Retinal pigment epithelial cell (primary cell): Measurements from ENCODE around the gene EHD1.

Source experiments
- DNase-seq: peaks from one replicate; pipeline ENCODE4 v3.0.0-alpha.2; 2010; ENCODE audit warnings: low read depth
- H3K4me3 ChIP-seq: 2 replicates; pipeline ENCODE4 v1.5.1; 2011; ENCODE audit warnings: mild to moderate bottlenecking, low read length, control low read depth, moderate library complexity
- TF ChIP-seq, protein P1 (sequence below): conservative IDR thresholded peaks from 2 replicates; pipeline ENCODE4 v1.5.1; 2011; ENCODE audit warnings: low read depth, low read length, control low read depth, inconsistent platforms

EHD1 gene

DNA sequence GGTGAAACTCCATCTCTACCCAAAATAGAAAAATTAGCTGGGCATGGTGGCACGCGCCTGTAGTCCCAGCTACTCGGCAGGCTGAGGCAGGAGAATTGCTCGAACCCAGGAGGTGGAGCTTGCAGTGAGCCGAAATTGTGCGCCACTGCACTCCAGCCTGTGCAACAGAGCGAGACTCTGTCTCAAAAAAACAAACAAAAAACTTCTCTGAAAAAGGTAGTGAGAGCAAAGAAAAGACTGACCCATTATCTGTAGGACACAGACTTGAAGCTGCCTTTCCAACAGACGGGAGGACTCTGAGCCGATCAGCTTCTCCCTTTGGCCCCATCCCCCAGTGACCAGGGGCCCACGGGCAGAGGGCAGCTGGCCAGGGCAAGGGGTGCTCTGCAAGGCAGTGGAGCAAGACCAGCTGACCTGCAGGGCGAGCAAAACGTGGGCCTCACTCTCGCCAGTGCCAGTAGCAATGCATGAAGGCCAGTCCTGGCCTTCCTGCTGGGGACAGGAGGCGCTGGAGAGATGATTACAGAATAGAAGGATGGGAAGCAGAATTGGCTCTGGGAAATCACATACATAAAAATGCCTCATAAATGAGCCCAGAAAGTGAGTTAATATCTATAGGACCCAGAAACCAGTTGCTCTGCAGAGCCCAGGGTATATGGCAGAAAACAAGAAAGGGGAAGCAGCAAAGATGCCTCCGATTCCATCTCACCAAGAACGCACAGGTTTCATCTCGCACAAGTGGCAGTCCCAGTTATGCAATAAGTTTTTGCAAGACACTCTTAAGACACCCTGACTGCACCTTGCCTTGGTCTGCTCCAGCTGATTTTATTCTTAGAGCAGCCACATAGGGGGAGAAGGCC, 2.8 kb downstream of the EHD1 start:
- peak overlapping the region; percentile 95 for H3K4me3 ChIP-seq
- TF ChIP-seq, protein P1, sequence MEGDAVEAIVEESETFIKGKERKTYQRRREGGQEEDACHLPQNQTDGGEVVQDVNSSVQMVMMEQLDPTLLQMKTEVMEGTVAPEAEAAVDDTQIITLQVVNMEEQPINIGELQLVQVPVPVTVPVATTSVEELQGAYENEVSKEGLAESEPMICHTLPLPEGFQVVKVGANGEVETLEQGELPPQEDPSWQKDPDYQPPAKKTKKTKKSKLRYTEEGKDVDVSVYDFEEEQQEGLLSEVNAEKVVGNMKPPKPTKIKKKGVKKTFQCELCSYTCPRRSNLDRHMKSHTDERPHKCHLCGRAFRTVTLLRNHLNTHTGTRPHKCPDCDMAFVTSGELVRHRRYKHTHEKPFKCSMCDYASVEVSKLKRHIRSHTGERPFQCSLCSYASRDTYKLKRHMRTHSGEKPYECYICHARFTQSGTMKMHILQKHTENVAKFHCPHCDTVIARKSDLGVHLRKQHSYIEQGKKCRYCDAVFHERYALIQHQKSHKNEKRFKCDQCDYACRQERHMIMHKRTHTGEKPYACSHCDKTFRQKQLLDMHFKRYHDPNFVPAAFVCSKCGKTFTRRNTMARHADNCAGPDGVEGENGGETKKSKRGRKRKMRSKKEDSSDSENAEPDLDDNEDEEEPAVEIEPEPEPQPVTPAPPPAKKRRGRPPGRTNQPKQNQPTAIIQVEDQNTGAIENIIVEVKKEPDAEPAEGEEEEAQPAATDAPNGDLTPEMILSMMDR: peak; percentile 17
- no peak for DNase-seq

DNA sequence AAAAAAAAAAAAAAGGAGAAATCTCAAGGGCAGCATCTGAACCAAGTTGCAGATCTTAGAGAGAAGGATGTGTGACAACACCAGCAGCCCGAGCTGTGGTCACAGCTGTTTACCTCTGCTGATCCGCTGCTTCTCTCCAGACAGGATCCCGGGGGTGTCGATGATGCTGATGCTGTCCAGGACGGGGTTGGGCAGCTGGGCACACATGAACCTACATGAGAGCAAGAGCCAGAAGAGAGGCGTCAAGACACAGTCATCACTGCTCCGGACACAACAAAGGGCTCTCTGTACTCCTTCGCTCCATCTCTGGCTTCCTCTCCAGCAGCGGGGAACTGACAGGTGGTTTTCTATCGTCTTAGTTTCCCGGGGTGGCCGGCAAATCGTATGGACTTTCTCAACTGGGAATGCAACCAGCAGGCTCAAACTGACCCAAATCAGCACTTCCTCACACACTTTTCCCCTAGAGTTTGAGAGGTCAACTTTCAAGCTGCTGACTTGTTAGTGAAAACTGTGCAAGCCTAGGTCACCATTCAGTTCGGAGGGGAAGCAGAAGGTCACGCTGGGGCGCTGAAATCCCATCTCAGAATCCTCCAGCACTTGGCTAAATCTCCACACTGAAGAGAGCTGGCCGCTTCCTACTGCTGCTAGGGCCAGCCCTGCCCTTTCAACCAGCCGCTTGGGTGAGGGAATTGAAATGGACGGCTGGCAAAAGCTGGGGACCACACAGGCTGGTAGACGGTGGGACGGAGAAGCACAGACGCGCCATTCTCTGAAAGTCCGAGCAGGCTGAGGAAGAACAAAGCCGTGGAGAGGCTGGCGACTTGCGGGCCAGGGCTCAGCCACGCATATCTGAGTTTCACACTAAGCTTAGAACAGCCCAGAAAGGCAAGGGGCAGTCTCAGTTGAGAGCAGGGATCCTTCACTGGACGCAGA, 3.8 kb downstream of the EHD1 start:
- peak overlapping the region; percentile 19 for H3K4me3 ChIP-seq
- TF ChIP-seq, protein P1: no peak
- no peak for DNase-seq

DNA sequence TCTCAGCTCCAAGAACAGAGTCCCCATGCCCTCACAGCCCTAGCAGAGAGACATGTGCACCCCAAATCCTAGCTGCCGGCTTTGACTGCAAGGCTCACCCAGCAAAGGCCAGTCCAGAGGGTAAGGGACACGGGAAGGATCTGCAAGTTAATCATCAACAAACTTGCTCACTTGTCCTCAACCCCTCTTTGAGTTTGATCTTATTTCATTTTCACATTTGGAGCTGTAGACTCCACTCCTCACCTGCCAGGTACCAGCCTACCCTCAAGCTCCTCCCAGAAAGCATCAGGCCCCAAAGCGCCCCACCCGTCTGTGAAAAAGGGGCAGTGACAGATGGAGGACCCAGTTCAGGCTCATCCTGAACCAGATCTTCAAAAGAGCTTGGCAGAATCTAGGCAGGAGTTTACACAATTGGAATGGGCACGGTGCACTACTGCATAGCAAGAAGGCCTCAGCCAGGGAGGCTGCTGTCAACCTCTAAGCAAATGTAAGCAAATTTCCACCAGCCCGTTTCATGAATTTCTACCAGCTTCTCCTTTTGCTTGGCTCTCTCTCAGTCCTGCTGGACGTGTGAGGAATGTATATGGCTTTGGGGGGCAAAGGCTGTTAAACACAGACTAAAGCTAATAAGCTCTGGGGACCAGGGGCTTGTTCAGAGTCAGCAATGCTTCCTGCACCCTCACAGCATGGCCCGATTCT, 5.5 kb downstream of the EHD1 start:
- H3K4me3 ChIP-seq: no peak overlapping the region
- TF ChIP-seq, protein P1: no peak
- DNase-seq: no peak

DNA sequence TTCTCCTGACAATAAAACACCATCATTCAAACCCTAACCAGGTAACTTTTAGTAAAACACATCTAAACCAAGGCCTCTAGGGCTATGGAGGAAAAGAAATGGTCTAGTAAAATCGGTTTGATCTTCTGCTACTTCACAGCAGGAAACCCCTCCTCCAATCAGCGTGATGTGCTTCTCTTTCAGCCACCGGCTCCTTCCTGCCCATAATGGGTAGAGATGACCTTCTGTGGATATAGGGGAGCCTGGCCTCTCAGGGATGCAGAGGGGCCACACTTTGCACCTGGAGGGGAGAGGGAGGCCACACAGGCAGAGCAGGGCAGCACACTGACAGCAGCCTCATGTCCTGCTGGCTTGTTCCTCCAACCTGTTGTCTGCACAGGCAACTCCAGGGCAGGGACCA, 6.9 kb downstream of the EHD1 start:
- TF ChIP-seq, protein P1: no peak
- no peak overlapping the region for H3K4me3 ChIP-seq
- no peak for DNase-seq

DNA sequence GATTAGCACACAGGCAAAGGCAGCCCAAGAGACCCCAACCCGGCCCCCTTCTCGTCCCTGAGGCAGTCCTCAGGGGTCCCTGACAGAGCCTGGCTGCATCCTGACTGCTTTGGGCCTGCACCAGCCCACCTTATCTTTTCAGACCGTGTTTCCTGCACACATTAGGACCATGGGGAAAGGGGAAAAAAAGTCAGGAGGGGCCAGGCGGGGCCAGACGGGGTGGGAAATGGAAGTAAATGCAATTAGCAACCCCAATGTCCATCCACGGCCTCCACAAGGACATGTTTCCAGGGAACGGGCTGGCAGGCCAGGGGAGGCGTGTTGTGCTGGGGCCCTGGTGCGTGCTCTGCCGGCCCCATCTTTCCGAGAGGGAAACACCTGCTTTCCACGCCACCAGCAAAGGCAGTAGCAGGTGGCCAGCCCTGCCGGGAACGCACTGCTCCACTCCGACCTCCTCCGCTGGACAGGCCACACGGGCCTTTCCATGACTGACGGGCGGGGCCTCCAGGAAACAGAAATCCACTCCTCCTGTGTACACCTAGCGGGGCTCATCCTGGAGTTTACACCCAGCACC, 7.4 kb downstream of the EHD1 start:
- H3K4me3 ChIP-seq: no peak overlapping the region
- TF ChIP-seq, protein P1: no peak
- no peak for DNase-seq

DNA sequence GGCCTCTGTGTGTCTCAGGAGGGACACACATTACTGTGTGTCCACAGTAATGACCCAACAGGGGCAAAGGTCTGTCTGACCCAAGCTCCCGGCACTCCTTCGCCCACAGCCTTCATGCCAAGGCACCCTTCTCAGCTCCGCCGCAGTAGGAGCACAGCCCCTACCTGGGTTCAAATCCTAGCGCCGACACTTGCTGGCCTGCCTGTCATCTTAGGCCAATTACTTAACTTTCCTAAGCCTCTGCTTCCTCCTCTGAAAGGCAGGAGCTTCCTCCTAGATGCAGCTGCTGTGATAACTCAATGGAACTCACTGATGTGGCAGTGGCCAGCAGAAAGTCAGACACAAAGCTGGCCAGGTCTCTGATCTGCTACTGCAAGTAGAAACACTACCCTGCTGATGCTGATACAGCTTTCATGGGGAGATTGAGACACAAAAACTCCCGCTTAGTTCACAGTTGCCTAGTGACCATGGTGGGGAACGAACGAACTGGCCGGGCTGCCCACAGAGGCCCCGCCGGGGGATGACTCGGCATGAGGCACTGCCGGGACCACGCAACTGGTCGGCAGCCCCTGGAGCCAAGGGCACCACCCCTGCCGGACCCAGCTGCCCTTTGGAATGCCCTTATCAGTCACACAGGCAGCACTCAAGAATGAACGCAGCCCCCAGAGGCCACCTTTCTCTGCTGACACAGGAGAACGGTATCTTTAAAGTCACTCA, 8.1 kb downstream of the EHD1 start:
- TF ChIP-seq, protein P1: no peak
- peak overlapping the region; percentile 6 for H3K4me3 ChIP-seq
- DNase-seq: no peak
